Chondrocyte (in vitro differentiated cells): ENCODE data around the gene MAPK4. TPM values are rescaled to one million over a fixed set of nuclear protein-coding genes. Genes with fewer than 3 reads are reported as not detected.

Experiments
- DNase-seq: peaks from one replicate; pipeline ENCODE4 v3.0.0; 2021; ENCODE audit warnings: mixed read lengths, low spot score
- H3K27ac Mint-ChIP-seq: one replicate; pipeline ENCODE4 v1.8.0; 2021; ENCODE audit warnings: mild to moderate bottlenecking, moderate library complexity, mixed read lengths; ENCODE audit not compliant: unreplicated experiment
- H3K27me3 Mint-ChIP-seq: 2 replicates; pipeline ENCODE4 v1.8.0; 2021; ENCODE audit warnings: low read depth, mixed read lengths
- H3K36me3 Mint-ChIP-seq: 2 replicates; pipeline ENCODE4 v1.8.0; 2021; ENCODE audit warnings: low read depth, mixed read lengths
- H3K4me1 Mint-ChIP-seq: 2 replicates; pipeline ENCODE4 v1.8.0; 2021; ENCODE audit warnings: low read depth, mild to moderate bottlenecking, mixed read lengths
- H3K4me3 Mint-ChIP-seq: one replicate; pipeline ENCODE4 v1.8.0; 2021; ENCODE audit warnings: mild to moderate bottlenecking, moderate library complexity, mixed read lengths; ENCODE audit not compliant: unreplicated experiment
- H3K9me3 Mint-ChIP-seq: 2 replicates; pipeline ENCODE4 v1.8.0; 2021; ENCODE audit warnings: low read depth, mixed read lengths
- CTCF ChIP-seq: fragments of 200-600 bp; sonication (generic); IDR thresholded peaks from 2 replicates; pipeline ENCODE4 v1.5.0; 2021; ENCODE audit warnings: antibody characterized with exemption, mild to moderate bottlenecking, moderate library complexity
- total RNA-seq: library from RNA; stranded (reverse); gene quantifications from 3 replicates; pipeline ENCODE4 v1.2.1, GENCODE V29; 2021

Gene MAPK4
- total RNA-seq, 1 donor from 2014 or later, result 0.30 TPM

- Mint-ChIP-seq H3K4me1 (no peaks in the 10 kb centered on the region), H3K36me3 (no peaks in the 10 kb centered on the region), H3K4me3 (no peak overlapping the region), H3K27ac (no peak overlapping the region), H3K27me3 (peaks cover 9% of the 10 kb centered on the region), H3K9me3 (no peaks in the 10 kb centered on the region)
- TF ChIP-seq CTCF, result no peak
- no peak for DNase-seq
Observed at GRCh38 chr18:50647237-50647636, 87.3 kb downstream of the MAPK4 start.

GRCh38 chr18:50647792-50648191, 87.9 kb downstream of the MAPK4 start:
- H3K27ac Mint-ChIP-seq, result no peak overlapping the region
- no peaks in the 10 kb centered on the region for H3K4me1 Mint-ChIP-seq
- H3K9me3 Mint-ChIP-seq, result no peaks in the 10 kb centered on the region
- no peaks in the 10 kb centered on the region for H3K36me3 Mint-ChIP-seq
- peaks cover 13% of the 10 kb centered on the region for H3K27me3 Mint-ChIP-seq
- H3K4me3 Mint-ChIP-seq, result no peak overlapping the region
- no peak for TF ChIP-seq CTCF
- no peak for DNase-seq

GRCh38 chr18:50649821-50650220, 89.9 kb downstream of the MAPK4 start:
- Mint-ChIP-seq H3K4me3 (no peak overlapping the region), H3K27me3 (peaks cover 11% of the 10 kb centered on the region), H3K9me3 (no peaks in the 10 kb centered on the region), H3K27ac (no peak overlapping the region), H3K4me1 (peaks cover 1% of the 10 kb centered on the region), H3K36me3 (no peaks in the 10 kb centered on the region)
- no peak for DNase-seq
- TF ChIP-seq CTCF, result no peak

- H3K4me3 Mint-ChIP-seq, result no peak overlapping the region
- H3K27me3 Mint-ChIP-seq, result peaks cover 8% of the 10 kb centered on the region
- H3K4me1 Mint-ChIP-seq, result peaks cover 3% of the 10 kb centered on the region
- H3K9me3 Mint-ChIP-seq, result no peaks in the 10 kb centered on the region
- no peak for DNase-seq
- TF ChIP-seq CTCF, result no peak
- no peak overlapping the region for H3K27ac Mint-ChIP-seq
- no peaks in the 10 kb centered on the region for H3K36me3 Mint-ChIP-seq
Observed at GRCh38 chr18:50651334-50651733, 91.4 kb downstream of the MAPK4 start.

- Mint-ChIP-seq H3K27ac (no peak overlapping the region), H3K27me3 (peaks cover 8% of the 10 kb centered on the region), H3K4me3 (no peak overlapping the region), H3K9me3 (no peaks in the 10 kb centered on the region), H3K4me1 (peaks cover 3% of the 10 kb centered on the region), H3K36me3 (no peaks in the 10 kb centered on the region)
- DNase-seq, result no peak
- TF ChIP-seq CTCF, result no peak
Observed at GRCh38 chr18:50653402-50654093, 93.7 kb downstream of the MAPK4 start.
